ENCODE measurements around the gene EVPLL.
"Not testable (repeated sequence)": the region's sequence is repeated elsewhere in the genome, so short reads cannot be mapped to it uniquely, and the experiment has no call there.

The EVPLL gene

DNA sequence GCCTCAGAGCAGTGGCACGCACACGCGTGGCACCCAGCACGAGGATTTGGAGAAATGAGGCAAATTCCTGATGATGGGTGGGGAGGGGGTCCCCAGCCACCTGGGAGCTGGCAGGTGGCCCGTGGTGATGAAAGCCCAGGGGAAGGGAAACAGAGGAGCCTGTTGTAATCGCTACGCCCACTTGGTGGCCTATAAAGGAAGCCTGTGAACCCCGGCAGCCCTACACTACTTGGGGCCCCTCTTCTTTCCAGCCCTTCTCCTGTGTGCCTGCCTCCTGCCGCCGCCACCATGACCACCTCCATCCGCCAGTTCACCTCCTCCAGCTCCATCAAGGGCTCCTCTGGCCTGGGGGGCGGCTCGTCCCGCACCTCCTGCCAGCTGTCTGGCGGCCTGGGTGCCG is 49.1 kb downstream of the EVPLL start:
- not testable (repeated sequence) for DNase-seq

DNA sequence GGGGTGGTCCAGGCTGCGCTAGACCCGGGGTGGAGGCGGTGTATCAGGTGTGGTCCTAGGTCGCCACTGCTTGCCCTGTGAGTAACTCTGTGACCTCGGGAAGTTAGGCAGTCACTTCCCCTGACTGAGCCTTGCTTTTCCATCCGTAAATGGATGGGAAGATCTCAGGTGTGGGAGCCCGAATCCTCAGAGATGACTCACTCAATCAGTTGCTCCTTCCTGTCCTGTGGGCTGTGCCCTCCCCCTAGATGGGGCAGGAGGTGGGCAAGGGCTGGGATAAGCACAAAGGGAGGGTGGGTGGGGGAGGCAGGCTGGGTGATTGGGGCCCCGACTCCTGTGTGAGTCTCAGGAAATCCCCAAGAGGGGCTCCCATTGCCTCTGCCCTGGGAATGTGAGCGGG is 54.6 kb downstream of the EVPLL start:
- not testable (repeated sequence) for DNase-seq

Data from CD4-positive, alpha-beta T cell treated with Interleukin-21 for 1 hour (primary cell).